ENCODE results near the gene LILRA6. TPM values are rescaled to one million over a fixed set of nuclear protein-coding genes. Genes with fewer than 3 reads are reported as not detected.

Gene LILRA6
- total and polyA plus RNA-seq, 2 of the 13 experiments (the other 11 are each of a cell fraction or from before 2014, with no cell fraction given): not detected

DNA sequence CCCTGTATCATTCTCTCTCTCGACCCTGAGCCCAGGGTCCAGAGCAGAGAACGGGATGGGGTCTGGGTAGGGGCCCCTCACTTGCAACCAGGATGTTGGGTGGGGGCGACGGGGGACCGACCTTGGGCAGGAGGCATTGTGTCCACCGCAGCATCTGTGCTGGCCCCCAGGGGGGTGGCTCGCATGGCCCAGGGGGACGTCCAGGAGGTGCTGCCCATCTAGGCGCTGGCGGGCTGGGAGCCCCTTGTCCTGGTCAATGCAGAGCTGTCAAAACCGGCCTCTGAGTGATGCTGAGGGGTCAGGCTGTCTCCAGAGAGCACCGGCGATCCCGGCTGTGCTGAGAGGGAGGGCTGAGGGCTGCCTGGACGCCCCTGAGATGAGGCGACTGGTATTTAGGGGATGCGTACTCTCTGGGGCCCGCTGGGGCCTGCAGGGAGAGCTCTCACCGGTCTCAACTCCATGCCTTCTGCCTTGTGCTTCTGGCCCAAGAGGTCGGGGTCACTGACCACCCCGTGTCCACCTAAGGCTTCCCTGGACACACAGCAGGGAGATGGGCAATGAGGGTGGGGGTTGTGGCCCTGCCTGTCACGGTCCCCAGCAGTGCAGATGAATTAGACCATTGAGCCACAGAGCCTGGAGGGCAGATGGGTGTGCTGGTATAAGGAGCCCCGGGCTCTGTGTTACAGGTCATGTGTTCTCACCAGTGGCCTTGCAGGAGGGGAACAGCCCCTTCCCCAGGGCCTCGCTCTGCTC, 33.4 kb downstream of the LILRA6 start (continued):
- TF ChIP-seq, protein P1, sequence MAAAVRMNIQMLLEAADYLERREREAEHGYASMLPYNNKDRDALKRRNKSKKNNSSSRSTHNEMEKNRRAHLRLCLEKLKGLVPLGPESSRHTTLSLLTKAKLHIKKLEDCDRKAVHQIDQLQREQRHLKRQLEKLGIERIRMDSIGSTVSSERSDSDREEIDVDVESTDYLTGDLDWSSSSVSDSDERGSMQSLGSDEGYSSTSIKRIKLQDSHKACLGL (CRISPR knock-in tag; IDR thresholded peaks at IDR 0.05): no peak
- no peak for TF ChIP-seq IKZF1 (IDR thresholded peaks at IDR 0.05)
- peak; percentile 43; the same call in 1 of the 2 replicates for TF ChIP-seq ZBTB7B (CRISPR knock-in tag; IDR thresholded peaks at IDR 0.05)
- no peak for TF ChIP-seq YEATS4 (CRISPR knock-in tag; IDR thresholded peaks at IDR 0.05; ENCODE audit: borderline replicate concordance)
- TF ChIP-seq RBFOX2 (IDR thresholded peaks at IDR 0.05; ENCODE audit: low read depth, low read length): peak; percentile 71
- no peak; the same call in 1 of the 2 replicates for TF ChIP-seq TOPORS (CRISPR knock-in tag; IDR thresholded peaks at IDR 0.05)

DNA sequence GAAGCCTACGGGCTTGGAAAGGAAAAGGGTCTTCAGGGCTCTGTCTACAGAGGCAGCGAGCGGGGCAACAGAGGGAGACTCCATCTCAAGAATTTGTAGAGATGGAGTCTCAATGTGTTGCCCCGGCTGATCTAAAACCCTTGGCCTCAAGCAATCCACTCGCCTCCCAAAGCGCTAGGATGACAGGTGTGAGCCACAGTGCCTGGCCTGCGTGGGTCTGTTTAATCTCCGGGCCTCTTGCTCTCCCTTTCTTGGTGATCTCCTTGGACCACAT, 33.9 kb downstream of the LILRA6 start:
- FAIRE-seq: no peak
- 38% methylated on average over 4 of the region's 8 CpGs for WGBS (ENCODE audit: low lambda C conversion rate)
- peaks cover 81% of the 10 kb centered on the region for H3K4me1 ChIP-seq (ENCODE audit: insufficient read depth, low read length)
- H3K27ac ChIP-seq (ENCODE audit: extremely low read length, insufficient read depth, low read length): peak overlapping the region; percentile 80
- H3K36me3 ChIP-seq (replicated peaks in 1 of 2; ENCODE audit: control insufficient read depth in 1 of 2, insufficient read depth in 2 of 2, low read length in 2 of 2): peaks cover 20 to 43% of the 10 kb centered on the region in 2 experiments
- ATAC-seq: no peak
- no peak overlapping the region for H2AFZ ChIP-seq (ENCODE audit: low read length)
- H3K9me3 ChIP-seq (ENCODE audit: low read length): no peaks in the 10 kb centered on the region
- ChIA-PET POLR2A (interaction anchor here (1.2 to 4.9 kb wide), 6 partner anchors 9 to 72 kb away, joined by 3 to 114 read pairs (median 12); partner anchors contain the start of genes CNOT3, LENG1, MBOAT7 and RPS9), CTCF (ENCODE audit: low intra/inter-chr PET ratio, low total read pairs) (interaction anchor here (0.6 kb wide), 1 partner anchor 22 kb away, joined by 3 read pairs; no protein-coding TSS in a partner anchor)
- no TSS peak for BruUV-seq (replicated peaks)
- in situ Hi-C loops (cut with HindIII; ENCODE audit: extremely low pct_ligation_motif_present, low pct_unique_long_range_greater_than_20kb): no loop called here
- H3K9ac ChIP-seq (ENCODE audit: insufficient read depth, low read depth, low read length): peak overlapping the region; percentile 19; the same call in 1 of the 2 replicates
- H3K27me3 ChIP-seq (ENCODE audit: control insufficient read depth in 1 of 2, insufficient read depth in 2 of 2, low read length in 2 of 2): no peaks in the 10 kb centered on the region
- H3K79me2 ChIP-seq (ENCODE audit: insufficient read depth, low read length): peaks cover 24% of the 10 kb centered on the region
- peak overlapping the region; percentile 83 for H3K4me2 ChIP-seq (ENCODE audit: low read depth, low read length)
- DNase-seq (ENCODE audit: low spot score): no peak
- peak; percentile 55; the same call in 1 of the 2 replicates for TF ChIP-seq POLR2G (IDR thresholded peaks at IDR 0.05; ENCODE audit: low read depth, low read length)
- TF ChIP-seq ZSCAN22 (CRISPR knock-in tag; IDR thresholded peaks at IDR 0.05): no peak
- TF ChIP-seq JARID2 (CRISPR knock-in tag; IDR thresholded peaks at IDR 0.05; ENCODE audit: insufficient replicate concordance): no peak
- TF ChIP-seq, protein P2, sequence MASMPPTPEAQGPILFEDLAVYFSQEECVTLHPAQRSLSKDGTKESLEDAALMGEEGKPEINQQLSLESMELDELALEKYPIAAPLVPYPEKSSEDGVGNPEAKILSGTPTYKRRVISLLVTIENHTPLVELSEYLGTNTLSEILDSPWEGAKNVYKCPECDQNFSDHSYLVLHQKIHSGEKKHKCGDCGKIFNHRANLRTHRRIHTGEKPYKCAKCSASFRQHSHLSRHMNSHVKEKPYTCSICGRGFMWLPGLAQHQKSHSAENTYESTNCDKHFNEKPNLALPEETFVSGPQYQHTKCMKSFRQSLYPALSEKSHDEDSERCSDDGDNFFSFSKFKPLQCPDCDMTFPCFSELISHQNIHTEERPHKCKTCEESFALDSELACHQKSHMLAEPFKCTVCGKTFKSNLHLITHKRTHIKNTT (CRISPR knock-in tag; IDR thresholded peaks at IDR 0.05): no peak
- TF ChIP-seq TRIM24 (CRISPR knock-in tag; IDR thresholded peaks at IDR 0.05): no peak
- TF ChIP-seq SP4 (CRISPR knock-in tag; IDR thresholded peaks at IDR 0.05): peak; percentile 25; the same call in 1 of the 2 replicates
- no peak for TF ChIP-seq NFYB (CRISPR knock-in tag; IDR thresholded peaks at IDR 0.05)
- TF ChIP-seq, protein P3, sequence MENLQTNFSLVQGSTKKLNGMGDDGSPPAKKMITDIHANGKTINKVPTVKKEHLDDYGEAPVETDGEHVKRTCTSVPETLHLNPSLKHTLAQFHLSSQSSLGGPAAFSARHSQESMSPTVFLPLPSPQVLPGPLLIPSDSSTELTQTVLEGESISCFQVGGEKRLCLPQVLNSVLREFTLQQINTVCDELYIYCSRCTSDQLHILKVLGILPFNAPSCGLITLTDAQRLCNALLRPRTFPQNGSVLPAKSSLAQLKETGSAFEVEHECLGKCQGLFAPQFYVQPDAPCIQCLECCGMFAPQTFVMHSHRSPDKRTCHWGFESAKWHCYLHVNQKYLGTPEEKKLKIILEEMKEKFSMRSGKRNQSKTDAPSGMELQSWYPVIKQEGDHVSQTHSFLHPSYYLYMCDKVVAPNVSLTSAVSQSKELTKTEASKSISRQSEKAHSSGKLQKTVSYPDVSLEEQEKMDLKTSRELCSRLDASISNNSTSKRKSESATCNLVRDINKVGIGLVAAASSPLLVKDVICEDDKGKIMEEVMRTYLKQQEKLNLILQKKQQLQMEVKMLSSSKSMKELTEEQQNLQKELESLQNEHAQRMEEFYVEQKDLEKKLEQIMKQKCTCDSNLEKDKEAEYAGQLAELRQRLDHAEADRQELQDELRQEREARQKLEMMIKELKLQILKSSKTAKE (CRISPR knock-in tag; IDR thresholded peaks at IDR 0.05; ENCODE audit: borderline replicate concordance): no peak
- TF ChIP-seq ARID2 (CRISPR knock-in tag; IDR thresholded peaks at IDR 0.05; ENCODE audit: borderline replicate concordance): 0 out of 2 replicates have a peak, but pooled peaks have one; percentile 7
- peak; percentile 60; the same call in 1 of the 2 replicates for TF ChIP-seq RBFOX2 (IDR thresholded peaks at IDR 0.05; ENCODE audit: low read depth, low read length)
- TF ChIP-seq NONO (IDR thresholded peaks at IDR 0.05): no peak
- TF ChIP-seq NONO (CRISPR knock-in tag; conservative IDR thresholded peaks at IDR 0.05): 0 out of 2 replicates have a peak, but pooled peaks have one; percentile 4
- peak; percentile 22 for TF ChIP-seq HNRNPH1 (optimal IDR thresholded peaks at IDR 0.05; ENCODE audit: low read depth, low read length)
- peak; percentile 57 for TF ChIP-seq RBM39 (IDR thresholded peaks at IDR 0.05; ENCODE audit: low read depth, low read length, poor library complexity, severe bottlenecking)
- peaks cover 55% of the 10 kb centered on the region for H4K20me1 ChIP-seq (ENCODE audit: insufficient read depth, low read length)
- intact Hi-C loops (cut with micrococcal nuclease; ENCODE audit: unreplicated experiment): no loop called here
- H3K4me3 ChIP-seq (replicated peaks in 1 of 3; ENCODE audit: insufficient read depth in 1 of 3, low read depth in 2 of 3, low read length in 3 of 3): peak overlapping the region in 1 of 3 experiments; percentile 55; a peak in 1 of 6 replicates

All from HepG2 (cell line).